MCF 10A (cell line): ENCODE measurements around the gene PAFAH1B1. TPM values are rescaled to one million over a fixed set of nuclear protein-coding genes. Genes with fewer than 3 reads are reported as not detected.

Experiments
- BruUV-seq: library from RNA; stranded (reverse); fragments of 400-500 nt; replicated peaks from 2 replicates; lab custom pipeline; 2021; lab: Mats Ljungman, UMichigan
- CTCF ChIA-PET: fragments of 300-600 bp; sonication (Branson Sonifier 250); formaldehyde crosslinking; extraction: SDS; loops from one replicate; lab custom pipeline; 2021; ENCODE audit warnings: antibody characterized with exemption, inconsistent platforms; lab: Yijun Ruan, JAX
- POLR2A ChIA-PET: fragments of 300-600, 350-650 bp; sonication (Branson Sonifier 250); formaldehyde crosslinking; extraction: SDS; loops from one replicate; lab custom pipeline; 2020; ENCODE audit warnings: antibody characterized with exemption, inconsistent platforms; lab: Yijun Ruan, JAX
- DNase-seq: peaks from one replicate; pipeline ENCODE4 v3.0.0-alpha.2; 2018; ENCODE audit not compliant: unreplicated experiment
- H3K27ac Mint-ChIP-seq: one replicate; pipeline ENCODE4 v1.8.0; 2022; ENCODE audit warnings: mild to moderate bottlenecking, low read depth, mixed read lengths; ENCODE audit not compliant: unreplicated experiment
- H3K27me3 Mint-ChIP-seq: one replicate; pipeline ENCODE4 v1.8.0; 2022; ENCODE audit warnings: mixed read lengths; ENCODE audit not compliant: insufficient read depth, unreplicated experiment
- H3K36me3 Mint-ChIP-seq: one replicate; pipeline ENCODE4 v1.8.0; 2022; ENCODE audit warnings: mild to moderate bottlenecking, moderate library complexity, mixed read lengths; ENCODE audit not compliant: insufficient read depth, unreplicated experiment
- H3K4me1 Mint-ChIP-seq: one replicate; pipeline ENCODE4 v1.8.0; 2022; ENCODE audit warnings: mixed read lengths; ENCODE audit not compliant: insufficient read depth, unreplicated experiment
- H3K4me3 Mint-ChIP-seq: one replicate; pipeline ENCODE4 v1.8.0; 2022; ENCODE audit warnings: mild to moderate bottlenecking, moderate library complexity, mixed read lengths; ENCODE audit not compliant: unreplicated experiment
- H3K9me3 Mint-ChIP-seq: one replicate; pipeline ENCODE4 v1.8.0; 2022; ENCODE audit warnings: mixed read lengths; ENCODE audit not compliant: unreplicated experiment
- intact Hi-C: fragments of 100-400 bp; cut with micrococcal nuclease; formaldehyde crosslinking; loops from 2 replicates; pipeline ENCODE4 v1.14.1; 2022
- total RNA-seq: library from RNA; stranded (reverse); gene quantifications from 2 replicates; pipeline ENCODE4 v1.2.3, GENCODE V29; 2022
- TF ChIP-seq, protein P1 (sequence below): fragments of 200-600 bp; IDR thresholded peaks from one replicate; pipeline ENCODE4 v1.8.0; 2022; ENCODE audit warnings: antibody characterized with exemption, mild to moderate bottlenecking; ENCODE audit not compliant: unreplicated experiment

The PAFAH1B1 gene
- total RNA-seq, 1 experiment from 2014 or later = 170 TPM

- Mint-ChIP-seq H3K4me3 (no peak overlapping the region), H3K27ac (no peak overlapping the region), H3K27me3 (no peaks in the 10 kb centered on the region), H3K4me1 (no peaks in the 10 kb centered on the region), H3K36me3 (peaks cover 77% of the 10 kb centered on the region), H3K9me3 (no peaks in the 10 kb centered on the region)
- ChIA-PET CTCF (interaction anchor here (0.5 kb wide), 1 partner anchor 270 kb away, joined by 3 read pairs; no protein-coding TSS in a partner anchor), POLR2A (no interaction called here)
- intact Hi-C loops = no loop called here
- TSS peak; percentile 16 for BruUV-seq
- DNase-seq = no peak
- TF ChIP-seq, protein P1, sequence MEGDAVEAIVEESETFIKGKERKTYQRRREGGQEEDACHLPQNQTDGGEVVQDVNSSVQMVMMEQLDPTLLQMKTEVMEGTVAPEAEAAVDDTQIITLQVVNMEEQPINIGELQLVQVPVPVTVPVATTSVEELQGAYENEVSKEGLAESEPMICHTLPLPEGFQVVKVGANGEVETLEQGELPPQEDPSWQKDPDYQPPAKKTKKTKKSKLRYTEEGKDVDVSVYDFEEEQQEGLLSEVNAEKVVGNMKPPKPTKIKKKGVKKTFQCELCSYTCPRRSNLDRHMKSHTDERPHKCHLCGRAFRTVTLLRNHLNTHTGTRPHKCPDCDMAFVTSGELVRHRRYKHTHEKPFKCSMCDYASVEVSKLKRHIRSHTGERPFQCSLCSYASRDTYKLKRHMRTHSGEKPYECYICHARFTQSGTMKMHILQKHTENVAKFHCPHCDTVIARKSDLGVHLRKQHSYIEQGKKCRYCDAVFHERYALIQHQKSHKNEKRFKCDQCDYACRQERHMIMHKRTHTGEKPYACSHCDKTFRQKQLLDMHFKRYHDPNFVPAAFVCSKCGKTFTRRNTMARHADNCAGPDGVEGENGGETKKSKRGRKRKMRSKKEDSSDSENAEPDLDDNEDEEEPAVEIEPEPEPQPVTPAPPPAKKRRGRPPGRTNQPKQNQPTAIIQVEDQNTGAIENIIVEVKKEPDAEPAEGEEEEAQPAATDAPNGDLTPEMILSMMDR = no peak
Observed at GRCh38 chr17:2689411-2690164, 96.1 kb downstream of the PAFAH1B1 start.

GRCh38 chr17:2690165-2691068 is 97.0 kb downstream of the PAFAH1B1 start:
- BruUV-seq = no TSS peak
- no peak overlapping the region for H3K27ac Mint-ChIP-seq
- TF ChIP-seq, protein P1 = no peak
- ChIA-PET POLR2A (no interaction called here), CTCF (no interaction called here)
- H3K36me3 Mint-ChIP-seq = peaks cover 78% of the 10 kb centered on the region
- intact Hi-C loops = no loop called here
- no peak overlapping the region for H3K4me3 Mint-ChIP-seq
- no peak for DNase-seq
- H3K4me1 Mint-ChIP-seq = no peaks in the 10 kb centered on the region
- no peaks in the 10 kb centered on the region for H3K9me3 Mint-ChIP-seq
- no peaks in the 10 kb centered on the region for H3K27me3 Mint-ChIP-seq

DNA sequence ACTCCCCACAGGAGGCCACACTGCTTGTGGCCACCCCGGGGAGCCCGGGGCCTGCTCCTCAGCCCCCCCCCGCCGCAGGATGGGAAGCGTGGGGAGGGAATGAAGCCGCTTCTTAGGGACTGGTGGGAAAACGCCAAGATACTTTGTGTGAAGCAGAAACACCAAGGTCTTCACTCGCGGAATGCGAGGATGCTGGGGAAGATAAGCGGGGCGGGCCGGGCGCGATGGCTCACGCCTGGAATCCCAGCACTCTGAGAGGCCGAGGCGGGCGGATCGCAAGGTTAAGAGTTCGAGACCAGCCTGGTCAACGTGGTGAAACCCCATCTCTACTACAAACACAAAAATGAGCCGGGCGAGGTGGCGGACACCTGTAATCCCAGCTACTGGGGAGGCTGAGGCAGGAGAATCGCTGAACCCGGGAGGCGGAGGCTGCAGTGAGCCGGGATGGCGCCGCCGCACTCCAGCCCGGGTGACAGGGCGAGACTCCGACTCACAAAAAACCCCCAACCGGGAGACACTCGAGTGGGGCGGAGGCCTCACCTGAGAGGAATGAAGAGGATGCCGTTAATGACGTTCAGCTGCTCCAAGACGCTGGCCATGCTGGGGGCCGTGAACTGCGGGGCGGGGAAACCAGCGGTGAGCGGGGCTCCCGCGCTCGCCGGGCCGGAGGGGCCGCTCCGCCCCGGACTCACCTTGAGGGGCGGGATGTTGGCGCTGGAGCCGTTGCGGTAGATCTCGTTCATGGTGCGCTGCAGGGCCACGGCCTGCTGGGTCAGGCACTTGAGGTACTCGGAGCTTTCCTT is 97.8 kb downstream of the PAFAH1B1 start:
- POLR2A ChIA-PET = no interaction called here
- H3K4me3 Mint-ChIP-seq = no peak overlapping the region
- intact Hi-C loops = no loop called here

More for the DNA sequence above, 97.8 kb downstream of the PAFAH1B1 start:
- TF ChIP-seq, protein P1 = no peak
- Mint-ChIP-seq H3K4me1 (no peaks in the 10 kb centered on the region), H3K27me3 (no peaks in the 10 kb centered on the region), H3K9me3 (no peaks in the 10 kb centered on the region), H3K27ac (no peak overlapping the region), H3K36me3 (peaks cover 74% of the 10 kb centered on the region)
- no TSS peak for BruUV-seq
- CTCF ChIA-PET = no interaction called here
- DNase-seq = no peak
